Duodenal mucosa (tissue), 2 donors: ENCODE measurements around the gene SEC24B.

ENCODE experiments used
- H3K27ac ChIP-seq: one replicate; pipeline ENCODE4 v1.7.0; 2013; ENCODE audit warnings: low read depth, low read length
- H3K27me3 ChIP-seq, 2 donors: one replicate each; pipeline ENCODE4 v1.7.0; 2013; ENCODE audit warnings: low read length in 2 of 2, control low read depth in 1 of 2; ENCODE audit not compliant: insufficient read depth in 2 of 2, control insufficient read depth in 1 of 2
- H3K36me3 ChIP-seq, 2 donors: one replicate each; pipeline ENCODE4 v1.7.0; 2013; ENCODE audit warnings: low read length in 2 of 2, control low read depth in 1 of 2; ENCODE audit not compliant: insufficient read depth in 2 of 2, control insufficient read depth in 1 of 2
- H3K4me1 ChIP-seq, 2 donors: one replicate each; pipeline ENCODE4 v1.7.0; 2013; ENCODE audit warnings: low read length in 2 of 2, control low read depth in 1 of 2; ENCODE audit not compliant: insufficient read depth in 2 of 2, control insufficient read depth in 1 of 2
- H3K4me3 ChIP-seq, 2 donors: one replicate each; pipeline ENCODE4 v1.7.0; 2013; ENCODE audit warnings: low read length in 2 of 2, low read depth in 1 of 2
- H3K9ac ChIP-seq, 2 donors: one replicate each; pipeline ENCODE4 v1.7.0; 2013; ENCODE audit warnings: low read length in 2 of 2, low read depth in 1 of 2
- H3K9me3 ChIP-seq, 2 donors: one replicate each; pipeline ENCODE4 v1.7.0; 2013; ENCODE audit warnings: low read length in 2 of 2, control low read depth in 1 of 2; ENCODE audit not compliant: control insufficient read depth in 1 of 2

SEC24B gene

DNA sequence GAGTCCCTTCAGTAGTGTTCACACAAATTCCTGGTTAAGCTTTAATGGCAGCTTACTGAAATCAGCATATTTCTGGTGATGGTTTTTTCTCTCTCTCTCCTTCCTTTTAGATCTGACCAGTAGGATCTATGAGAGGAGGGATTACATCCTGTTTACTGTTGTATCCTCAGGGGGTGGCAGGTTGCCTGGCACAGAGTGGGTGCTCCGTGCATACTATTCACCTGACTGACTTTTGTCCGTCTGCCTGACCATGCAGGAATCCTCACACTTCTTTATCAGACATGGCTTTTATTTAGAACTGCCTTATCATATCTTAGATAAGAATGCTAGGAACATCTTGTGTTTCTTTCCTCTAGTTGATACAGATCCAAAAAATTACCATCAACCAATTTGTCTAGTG lies 156.0 kb downstream of the SEC24B start:
- no peaks in the 10 kb centered on the region for H3K4me1 ChIP-seq
- H3K27me3 ChIP-seq = no peaks in the 10 kb centered on the region
- H3K4me3 ChIP-seq = no peak overlapping the region
- no peaks in the 10 kb centered on the region for H3K9me3 ChIP-seq
- H3K9ac ChIP-seq = no peak overlapping the region
- H3K27ac ChIP-seq = no peak overlapping the region
- no peaks in the 10 kb centered on the region for H3K36me3 ChIP-seq
